Left lung (tissue), 10 donors: ENCODE data around the gene CFAP54. TPM values are rescaled to one million over a fixed set of nuclear protein-coding genes. Genes with fewer than 3 reads are reported as not detected.

Source experiments
- ATAC-seq: fragments of 200-7000 bp; cut with Tn5 transposase; one replicate; pipeline ENCODE4 v1.9.1; 2020; ENCODE audit warnings: moderate library complexity
- DNase-seq, 4 donors: peaks; one replicate each; pipeline ENCODE4 v3.0.0-alpha.2; 2013 to 2020
- H3K27ac ChIP-seq, 2 donors: fragments of 200-600 bp; sonication (generic) in 1 of 2; one replicate each; pipeline versions ENCODE4 v1.5.0 to v1.8.0; 2020 to 2021
- H3K27me3 ChIP-seq, 2 donors: fragments of 200-600 bp; sonication (generic) in 1 of 2; one replicate each; pipeline versions ENCODE4 v1.5.0 to v1.8.0; 2020 to 2021
- H3K36me3 ChIP-seq, 2 donors: fragments of 200-600 bp; sonication (generic) in 1 of 2; one replicate each; pipeline versions ENCODE4 v1.5.0 to v1.8.0; 2020 to 2021
- H3K4me1 ChIP-seq, 2 donors: fragments of 200-600 bp; one replicate each; pipeline ENCODE4 v1.8.0; 2021
- H3K4me3 ChIP-seq, 2 donors: fragments of 200-600 bp; sonication (generic) in 1 of 2; one replicate each; pipeline versions ENCODE4 v1.5.0 to v1.8.0; 2020 to 2021; ENCODE audit warnings: mild to moderate bottlenecking in 1 of 2
- H3K9me3 ChIP-seq, 2 donors: fragments of 200-600 bp; sonication (generic) in 1 of 2; one replicate each; pipeline versions ENCODE4 v1.5.0 to v1.8.0; 2020 to 2021
- CTCF ChIP-seq, 2 donors: fragments of 200-600 bp; sonication (generic) in 1 of 2; IDR thresholded peaks; one replicate each; pipeline versions ENCODE4 v1.5.0 to v1.8.0; 2021; ENCODE audit warnings: antibody characterized with exemption in 2 of 2
- intact Hi-C, 2 donors: fragments of 100-400 bp; cut with DNase I; formaldehyde crosslinking; loops; one replicate each; pipeline versions ENCODE4 v1.11.2 to v1.14.2; 2022
- polyA plus RNA-seq, 6 donors: library from polyadenylated mRNA; unstranded; fragments of 120-200 nt; gene quantifications; one replicate each; pipeline ENCODE4 v1.2.1, GENCODE V29; 2013; ENCODE audit not compliant: insufficient read length in 6 of 6
- total RNA-seq, 2 donors: library from RNA; stranded (reverse); fragmentation: NEBNext Ultra II Directional; extraction: Animal tissue kit (Norgen Biotek cat#: 25700); gene quantifications; one replicate each; pipeline ENCODE4 v1.2.1, GENCODE V29; 2021
- donor health status: DM: no; HTN: yes; CAD: no.
- donor health status: DM: no; HTN: no; CAD: no.

Gene CFAP54
- total and polyA plus RNA-seq, 8 donors = 1.1 to 3.7 (median 2.6) TPM

- Histone ChIP-seq H3K9me3 (no peaks in the 10 kb centered on the region), H3K27ac (peak overlapping the region; percentile 64 to 79), H3K4me1 (peaks cover 0 to 25% of the 10 kb centered on the region in 2 donors), H3K36me3 (no peaks in the 10 kb centered on the region), H3K27me3 (no peaks in the 10 kb centered on the region), H3K4me3 (no peak overlapping the region)
- peak in 2 of 4 donors; percentile 41 to 57 for DNase-seq
- intact Hi-C loops = no loop called here
- peak; percentile 87 for ATAC-seq
- no peak for TF ChIP-seq CTCF (IDR thresholded peaks at IDR 0.05)
These were observed 43.4 kb upstream of the CFAP54 start for GRCh38 chr12:96445691-96446583.

- DNase-seq (no peak), ATAC-seq (no peak)
- TF ChIP-seq CTCF (IDR thresholded peaks at IDR 0.05) = no peak
- no peaks in the 10 kb centered on the region for H3K9me3 ChIP-seq
- peak overlapping the region; percentile 47 to 64 for H3K27ac ChIP-seq
- H3K4me1 ChIP-seq = peaks cover 0 to 25% of the 10 kb centered on the region in 2 donors
- intact Hi-C loops = no loop called here
- no peak overlapping the region for H3K4me3 ChIP-seq
- H3K36me3 ChIP-seq = no peaks in the 10 kb centered on the region
- no peaks in the 10 kb centered on the region for H3K27me3 ChIP-seq
These were observed 42.1 kb upstream of the CFAP54 start for GRCh38 chr12:96447256-96447655.

GRCh38 chr12:96448300-96448699 lies 41.1 kb upstream of the CFAP54 start:
- ATAC-seq = no peak
- no peak for TF ChIP-seq CTCF (IDR thresholded peaks at IDR 0.05)
- Histone ChIP-seq H3K4me1 (peaks cover 0 to 25% of the 10 kb centered on the region in 2 donors), H3K27me3 (no peaks in the 10 kb centered on the region), H3K27ac (peak overlapping the region in 1 of 2 donors; percentile 55), H3K36me3 (no peaks in the 10 kb centered on the region), H3K9me3 (no peaks in the 10 kb centered on the region), H3K4me3 (no peak overlapping the region)
- intact Hi-C loops = no loop called here
- DNase-seq = no peak

- Histone ChIP-seq H3K27ac (no peak overlapping the region), H3K4me1 (no peaks in the 10 kb centered on the region), H3K4me3 (no peak overlapping the region), H3K36me3 (no peaks in the 10 kb centered on the region), H3K27me3 (no peaks in the 10 kb centered on the region), H3K9me3 (no peaks in the 10 kb centered on the region)
- intact Hi-C loops = no loop called here
- no peak for TF ChIP-seq CTCF (IDR thresholded peaks at IDR 0.05)
- no peak for ATAC-seq
- DNase-seq = no peak
These were observed 37.0 kb upstream of the CFAP54 start for GRCh38 chr12:96452261-96452922.

GRCh38 chr12:96454396-96454795 lies 35.0 kb upstream of the CFAP54 start:
- Histone ChIP-seq H3K9me3 (no peaks in the 10 kb centered on the region), H3K27me3 (no peaks in the 10 kb centered on the region), H3K36me3 (no peaks in the 10 kb centered on the region), H3K27ac (no peak overlapping the region), H3K4me3 (no peak overlapping the region), H3K4me1 (no peaks in the 10 kb centered on the region)
- TF ChIP-seq CTCF (IDR thresholded peaks at IDR 0.05) = no peak
- no peak for ATAC-seq
- intact Hi-C loops = no loop called here
- no peak for DNase-seq
